B cell (primary cell): ENCODE data around the gene CALR. TPM values are rescaled to one million over a fixed set of nuclear protein-coding genes. Genes with fewer than 3 reads are reported as not detected.
A peak's percentile ranks its signal among the peaks of the same experiment; 100 is the strongest.

Experiments used
- ATAC-seq: fragments of 200-7000 bp; cut with Tn5 transposase; one replicate; pipeline ENCODE4 v1.10.0; 2021; ENCODE audit warnings: low read depth, mild to moderate bottlenecking, moderate number of reproducible peaks, moderate library complexity
- CTCF ChIA-PET: fragments of 350-600 bp; sonication (Branson Sonifier 250); formaldehyde crosslinking; loops from one replicate; lab custom pipeline; 2021; ENCODE audit warnings: antibody characterized with exemption, inconsistent platforms; lab: Charles Lee
- POLR2A ChIA-PET: fragments of 350-600 bp; sonication (Branson Sonifier 250); formaldehyde crosslinking; loops from one replicate; lab custom pipeline; 2021; ENCODE audit warnings: antibody characterized with exemption; lab: Charles Lee
- DNase-seq: peaks from one replicate; pipeline ENCODE4 v3.0.0; 2013
- H2AFZ ChIP-seq: 2 replicates; pipeline ENCODE4 v1.6.1; 2012; ENCODE audit warnings: mild to moderate bottlenecking, low read depth, low read length; ENCODE audit not compliant: insufficient read depth, poor library complexity, severe bottlenecking
- H3K27ac ChIP-seq, 2 donors: 1 replicate in 1 of 2; 2 replicates in 1 of 2; pipeline ENCODE4 v1.5.1; 2012 to 2013; ENCODE audit warnings: low read length in 2 of 2, mild to moderate bottlenecking in 2 of 2, moderate library complexity in 1 of 2
- H3K27me3 ChIP-seq, 4 experiments: fragments of 200-600 bp in 1 of 4; sonication (generic) in 1 of 4; replicated peaks in 1 of 4; 1 replicate in 2 of 4; 2 replicates in 2 of 4; pipeline versions ENCODE4 v1.6.1 to v1.7.0; 2013 to 2016; ENCODE audit warnings: low read length in 3 of 4, mild to moderate bottlenecking in 2 of 4, mixed read lengths in 1 of 4, moderate library complexity in 1 of 4; ENCODE audit not compliant: insufficient read depth in 4 of 4, control insufficient read depth in 3 of 4; ENCODE audit errors: control extremely low read depth in 1 of 4
- H3K36me3 ChIP-seq, 2 experiments: replicated peaks in 1 of 2; 1 replicate in 1 of 2; 2 replicates in 1 of 2; pipeline versions ENCODE4 v1.6.1 to v1.7.1; 2013; ENCODE audit warnings: low read length in 1 of 2; ENCODE audit not compliant: insufficient read depth in 2 of 2, control insufficient read depth in 1 of 2; ENCODE audit errors: control extremely low read depth in 1 of 2, extremely low read depth in 1 of 2
- H3K4me1 ChIP-seq, 2 donors: fragments of 200-600 bp in 1 of 2; sonication (generic) in 1 of 2; 1 replicate in 1 of 2; 2 replicates in 1 of 2; pipeline versions ENCODE4 v1.5.1 to v1.6.1; 2013 to 2017; ENCODE audit warnings: low read length in 2 of 2; ENCODE audit not compliant: control insufficient read depth in 2 of 2, insufficient read depth in 2 of 2
- H3K4me2 ChIP-seq: replicated peaks from 2 replicates; pipeline ENCODE3; 2012; ENCODE audit warnings: mild to moderate bottlenecking, low read depth, low read length; ENCODE audit not compliant: poor library complexity, severe bottlenecking
- H3K4me3 ChIP-seq, 5 experiments: fragments of 200-600 bp in 1 of 5; sonication (generic) in 1 of 5; 1 replicate in 3 of 5; 2 replicates in 2 of 5; pipeline versions ENCODE4 v1.5.1 to v1.7.0; 2011 to 2016; ENCODE audit warnings: low read length in 4 of 5, mild to moderate bottlenecking in 4 of 5, low read depth in 2 of 5, control low read depth in 1 of 5, moderate library complexity in 1 of 5; ENCODE audit not compliant: insufficient read depth in 1 of 5; ENCODE audit errors: control extremely low read depth in 1 of 5, extremely low read depth in 1 of 5
- H3K79me2 ChIP-seq: fragments of 200-600 bp; sonication (generic); one replicate; pipeline ENCODE4 v1.6.0; 2016; ENCODE audit warnings: low read length; ENCODE audit not compliant: control insufficient read depth, insufficient read depth
- H3K9ac ChIP-seq: fragments of 200-600 bp; sonication (generic); 2 replicates; pipeline ENCODE4 v1.6.1; 2017; ENCODE audit warnings: mild to moderate bottlenecking, low read length, moderate library complexity
- H3K9me3 ChIP-seq, 3 donors: one replicate each; pipeline versions ENCODE4 v1.6.1 to v1.7.1; 2013; ENCODE audit warnings: low read length in 2 of 3; ENCODE audit not compliant: control insufficient read depth in 2 of 3, insufficient read depth in 1 of 3; ENCODE audit errors: control extremely low read depth in 1 of 3
- H4K20me1 ChIP-seq: 2 replicates; pipeline ENCODE4 v1.6.0; 2012; ENCODE audit warnings: mild to moderate bottlenecking, low read length; ENCODE audit not compliant: insufficient read depth, control insufficient read depth, poor library complexity, severe bottlenecking
- H3K27ac Mint-ChIP-seq: one replicate; pipeline ENCODE4 v1.8.0; 2021; ENCODE audit warnings: mixed read lengths
- H3K27me3 Mint-ChIP-seq: one replicate; pipeline ENCODE4 v1.8.0; 2021; ENCODE audit warnings: mixed read lengths
- H3K4me1 Mint-ChIP-seq: one replicate; pipeline ENCODE4 v1.8.0; 2021; ENCODE audit warnings: mixed read lengths
- H3K4me3 Mint-ChIP-seq: one replicate; pipeline ENCODE4 v1.8.0; 2021; ENCODE audit warnings: mixed read lengths
- H3K9me3 Mint-ChIP-seq: one replicate; pipeline ENCODE4 v1.8.0; 2022; ENCODE audit warnings: mixed read lengths; ENCODE audit not compliant: insufficient read depth
- EZH2 ChIP-seq: IDR thresholded peaks from 2 replicates; pipeline ENCODE4 v1.6.1; 2012; ENCODE audit warnings: borderline replicate concordance, low read depth, mild to moderate bottlenecking, moderate library complexity, low read length; ENCODE audit not compliant: insufficient read depth, poor library complexity, severe bottlenecking
- WGBS: methylation state at CpG from one replicate; pipeline ENCODE4 v1.1.5; 2013; ENCODE audit warnings: missing lambda C conversion rate; ENCODE audit not compliant: insufficient coverage; 5-methylcytosine and 5-hydroxymethylcytosine counted together
- intact Hi-C: fragments of 100-400 bp; cut with micrococcal nuclease; formaldehyde crosslinking; loops from one replicate; pipeline ENCODE4 v1.10.0; 2022
- polyA plus RNA-seq: library from polyadenylated mRNA; depleted of rRNA; stranded (reverse); fragments of >200 nt; gene quantifications from 2 replicates; pipeline ENCODE4 v1.2.3, GENCODE V29; 2012
- total RNA-seq, 2 donors: library from RNA; stranded (reverse); fragments of 120-200 nt in 1 of 2; gene quantifications; 1 replicate in 1 of 2; 2 replicates in 1 of 2; pipeline versions ENCODE4 v1.2.3 to v1.2.4, GENCODE V29; 2013 to 2022
- TF ChIP-seq, protein P1 (sequence below): fragments of 200-600 bp; IDR thresholded peaks from one replicate; pipeline ENCODE4 v1.8.0; 2022; ENCODE audit warnings: antibody characterized with exemption, mild to moderate bottlenecking

The CALR gene
- total and polyA plus RNA-seq, 2 donors (not counting 1 experiment from before 2014, with no cell fraction given) = 214 to 385 TPM

DNA sequence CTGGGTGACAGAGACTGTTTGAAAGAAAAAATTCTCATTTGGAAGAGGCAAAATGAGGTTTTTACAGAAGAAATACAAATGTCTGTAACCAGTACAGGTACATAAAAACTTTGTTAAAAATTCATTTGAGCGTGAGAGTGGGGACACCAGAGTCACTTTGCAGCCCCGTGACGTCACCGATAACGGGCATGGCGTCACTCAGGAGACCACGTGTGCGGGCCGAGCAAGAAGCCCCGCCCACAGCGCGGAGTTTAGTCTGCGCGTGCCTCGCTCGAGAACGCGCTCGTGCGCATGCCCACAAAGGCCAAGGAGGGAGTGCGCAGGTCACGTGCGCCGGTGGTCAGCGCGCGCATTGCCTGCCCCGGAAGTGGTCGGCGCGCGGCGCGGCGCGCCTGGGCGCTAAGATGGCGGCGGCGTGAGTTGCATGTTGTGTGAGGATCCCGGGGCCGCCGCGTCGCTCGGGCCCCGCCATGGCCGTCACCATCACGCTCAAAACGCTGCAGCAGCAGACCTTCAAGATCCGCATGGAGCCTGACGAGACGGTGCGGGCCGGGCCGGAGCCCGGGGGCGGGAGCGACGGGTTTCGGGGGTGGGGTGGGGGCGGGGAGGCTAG, 7.2 kb downstream of the CALR start, which contains the start of gene RAD23A:
Gene RAD23A (plus strand): TSS at position 384 of the 613 bp plus-strand sequence. CDS start 87 bp downstream, at position 471.
- H3K36me3 ChIP-seq = peaks cover 0 to 76% of the 10 kb centered on the region in 2 experiments
- H3K27me3 Mint-ChIP-seq = no peaks in the 10 kb centered on the region
- H3K4me2 ChIP-seq = peak within 1 kb of the TSS; percentile 94
- peaks cover 0 to 7% (median 0%) of the 10 kb centered on the region in 3 donors for H3K9me3 ChIP-seq
- peaks cover 20 to 44% of the 10 kb centered on the region in 2 donors for H3K4me1 ChIP-seq
- no peaks in the 10 kb centered on the region for H3K27me3 ChIP-seq
- peak within 1 kb of the TSS; percentile 99 for H3K27ac Mint-ChIP-seq
- peaks cover 47% of the 10 kb centered on the region for H3K79me2 ChIP-seq
- under 1% methylated on average over 52 of the region's 62 CpGs for WGBS
- no peak for TF ChIP-seq EZH2
- TF ChIP-seq, protein P1, sequence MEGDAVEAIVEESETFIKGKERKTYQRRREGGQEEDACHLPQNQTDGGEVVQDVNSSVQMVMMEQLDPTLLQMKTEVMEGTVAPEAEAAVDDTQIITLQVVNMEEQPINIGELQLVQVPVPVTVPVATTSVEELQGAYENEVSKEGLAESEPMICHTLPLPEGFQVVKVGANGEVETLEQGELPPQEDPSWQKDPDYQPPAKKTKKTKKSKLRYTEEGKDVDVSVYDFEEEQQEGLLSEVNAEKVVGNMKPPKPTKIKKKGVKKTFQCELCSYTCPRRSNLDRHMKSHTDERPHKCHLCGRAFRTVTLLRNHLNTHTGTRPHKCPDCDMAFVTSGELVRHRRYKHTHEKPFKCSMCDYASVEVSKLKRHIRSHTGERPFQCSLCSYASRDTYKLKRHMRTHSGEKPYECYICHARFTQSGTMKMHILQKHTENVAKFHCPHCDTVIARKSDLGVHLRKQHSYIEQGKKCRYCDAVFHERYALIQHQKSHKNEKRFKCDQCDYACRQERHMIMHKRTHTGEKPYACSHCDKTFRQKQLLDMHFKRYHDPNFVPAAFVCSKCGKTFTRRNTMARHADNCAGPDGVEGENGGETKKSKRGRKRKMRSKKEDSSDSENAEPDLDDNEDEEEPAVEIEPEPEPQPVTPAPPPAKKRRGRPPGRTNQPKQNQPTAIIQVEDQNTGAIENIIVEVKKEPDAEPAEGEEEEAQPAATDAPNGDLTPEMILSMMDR = no peak
- intact Hi-C loops = loop anchor here (1.0 kb wide), 3 partner anchors 12 to 55 kb away; partner anchors contain the start of genes FARSA and GADD45GIP1
- no peaks in the 10 kb centered on the region for H3K9me3 Mint-ChIP-seq
- CTCF ChIA-PET = interaction anchor here (1.0 to 1.4 kb wide), 4 partner anchors 10 to 149 kb away, joined by 3 to 5 read pairs (median 3); partner anchors contain the start of gene GADD45GIP1
- H3K4me3 ChIP-seq = peak within 1 kb of the TSS; percentile 55 to 90 (median 61)
- peak within 1 kb of the TSS; percentile 94 for H3K9ac ChIP-seq
- H3K4me1 Mint-ChIP-seq = peaks cover 48% of the 10 kb centered on the region
- POLR2A ChIA-PET = interaction anchor here (0.9 kb wide), 1 partner anchor 149 kb away, joined by 4 read pairs; no protein-coding TSS in a partner anchor
- DNase-seq (peak; percentile 100), ATAC-seq (peak; percentile 88)
- peaks cover 41% of the 10 kb centered on the region for H4K20me1 ChIP-seq
- H2AFZ ChIP-seq = peak within 1 kb of the TSS; percentile 71
- H3K4me3 Mint-ChIP-seq = peak within 1 kb of the TSS; percentile 95
- H3K27ac ChIP-seq = peak within 1 kb of the TSS; percentile 68 to 86
